SK-N-SH treated with all-trans-retinoic acid at 6 μM for 48 hours (cell line): ENCODE measurements around the gene CFDP1.

Source experiments
- ATAC-seq: fragments of 200-7000 bp; cut with Tn5 transposase; 3 replicates; pipeline ENCODE4 v1.9.1; 2020; ENCODE audit warnings: mild to moderate bottlenecking, moderate library complexity
- ARNTL ChIP-seq: fragments of 450-650 bp; formaldehyde crosslinking; IDR thresholded peaks from 2 replicates; pipeline ENCODE4 v1.5.0; 2020; ENCODE audit warnings: low read depth, mild to moderate bottlenecking, moderate library complexity, borderline replicate concordance
- BACH2 ChIP-seq: fragments of 250-450 bp; sonication (Bioruptor Pico); IDR thresholded peaks from 2 replicates; pipeline ENCODE4 v1.9.0; 2021; ENCODE audit warnings: mild to moderate bottlenecking, borderline replicate concordance
- CREB5 ChIP-seq: fragments of 250-450 bp; sonication (Bioruptor Pico); IDR thresholded peaks from 2 replicates; pipeline ENCODE4 v1.5.1; 2020; ENCODE audit warnings: low read depth, mild to moderate bottlenecking, moderate library complexity
- CSDC2 ChIP-seq: fragments of 250-450 bp; sonication (Bioruptor Pico); IDR thresholded peaks from 2 replicates; pipeline ENCODE4 v1.5.0; 2020; ENCODE audit warnings: mild to moderate bottlenecking, moderate library complexity
- CSRNP3 ChIP-seq: fragments of 250-450 bp; sonication (Bioruptor Pico); IDR thresholded peaks from 2 replicates; pipeline ENCODE4 v1.5.1; 2021; ENCODE audit warnings: mild to moderate bottlenecking, moderate library complexity
- ESRRG ChIP-seq: fragments of 250-450 bp; sonication (Bioruptor Pico); IDR thresholded peaks from 2 replicates; pipeline ENCODE4 v1.6.1; 2021; ENCODE audit warnings: mild to moderate bottlenecking
- GLIS3 ChIP-seq: fragments of 250-450 bp; sonication (Bioruptor Pico); IDR thresholded peaks from 2 replicates; pipeline ENCODE4 v1.5.0; 2020; ENCODE audit warnings: mild to moderate bottlenecking, moderate library complexity
- ISL1 ChIP-seq: fragments of 250-450 bp; sonication (Bioruptor Pico); IDR thresholded peaks from 2 replicates; pipeline ENCODE4 v2.1.2; 2022; ENCODE audit warnings: mild to moderate bottlenecking, moderate library complexity
- OSR1 ChIP-seq: fragments of 250-450 bp; sonication (Bioruptor Pico); IDR thresholded peaks from 2 replicates; pipeline ENCODE4 v1.8.0; 2022; ENCODE audit warnings: moderate library complexity, mild to moderate bottlenecking, inconsistent platforms
- PATZ1 ChIP-seq: fragments of 250-450 bp; sonication (Bioruptor Pico); IDR thresholded peaks from 2 replicates; pipeline ENCODE4 v1.8.0; 2020; ENCODE audit warnings: mild to moderate bottlenecking, moderate library complexity, borderline replicate concordance
- POU6F1 ChIP-seq: fragments of 250-450 bp; sonication (Bioruptor Pico); IDR thresholded peaks from 2 replicates; pipeline ENCODE4 v1.8.0; 2021; ENCODE audit warnings: low read depth, mild to moderate bottlenecking, moderate library complexity, borderline replicate concordance
- PPARA ChIP-seq: fragments of 250-450 bp; sonication (Bioruptor Pico); IDR thresholded peaks from 2 replicates; pipeline ENCODE4 v1.5.0; 2020; ENCODE audit warnings: mild to moderate bottlenecking, borderline replicate concordance
- RARB ChIP-seq: fragments of 250-450 bp; sonication (Bioruptor Pico); IDR thresholded peaks from 2 replicates; pipeline ENCODE4 v1.8.0; 2021; ENCODE audit warnings: mild to moderate bottlenecking, moderate library complexity
- SNAI2 ChIP-seq: fragments of 250-450 bp; sonication (Bioruptor Pico); IDR thresholded peaks from 2 replicates; pipeline ENCODE4 v1.5.0; 2020; ENCODE audit warnings: mild to moderate bottlenecking, moderate library complexity
- TCF4 ChIP-seq: fragments of 250-450 bp; sonication (Bioruptor Pico); IDR thresholded peaks from 2 replicates; pipeline ENCODE4 v1.8.0; 2021; ENCODE audit warnings: mild to moderate bottlenecking, moderate library complexity, borderline replicate concordance
- TOX ChIP-seq: fragments of 250-450 bp; sonication (Bioruptor Pico); IDR thresholded peaks from 2 replicates; pipeline ENCODE4 v1.8.0; 2021; ENCODE audit warnings: mild to moderate bottlenecking, moderate library complexity, borderline replicate concordance
- TSHZ2 ChIP-seq: fragments of 250-450 bp; sonication (Bioruptor Pico); IDR thresholded peaks from 2 replicates; pipeline ENCODE4 v1.5.0; 2020; ENCODE audit warnings: mild to moderate bottlenecking, moderate library complexity
- ZC3H10 ChIP-seq: fragments of 250-450 bp; sonication (Bioruptor Pico); IDR thresholded peaks from 2 replicates; pipeline ENCODE4 v1.5.1; 2021; ENCODE audit warnings: mild to moderate bottlenecking, moderate library complexity
- ZFP3 ChIP-seq: fragments of 250-450 bp; sonication (Bioruptor Pico); IDR thresholded peaks from 2 replicates; pipeline ENCODE4 v1.5.0; 2020; ENCODE audit warnings: mild to moderate bottlenecking, moderate library complexity
- ZFP30 ChIP-seq: fragments of 450-650 bp; formaldehyde crosslinking; IDR thresholded peaks from 2 replicates; pipeline ENCODE4 v1.5.0; 2022; ENCODE audit warnings: mild to moderate bottlenecking, moderate library complexity
- ZNF70 ChIP-seq: fragments of 450-650 bp; formaldehyde crosslinking; IDR thresholded peaks from 2 replicates; pipeline ENCODE4 v1.5.0; 2020; ENCODE audit warnings: mild to moderate bottlenecking, moderate library complexity
- ZNF8 ChIP-seq: fragments of 450-650 bp; formaldehyde crosslinking; IDR thresholded peaks from 2 replicates; pipeline ENCODE4 v1.5.0; 2020; ENCODE audit warnings: mild to moderate bottlenecking, moderate library complexity

CFDP1 gene

GRCh38 chr16:75387951-75388350 is 45.4 kb downstream of the CFDP1 start:
- ATAC-seq = no peak
- TF ChIP-seq SNAI2 (CRISPR knock-in tag) (no peak), ARNTL (CRISPR knock-in tag) (no peak), ZNF70 (CRISPR knock-in tag) (no peak), RARB (CRISPR knock-in tag) (no peak), BACH2 (CRISPR knock-in tag) (no peak), ZFP30 (CRISPR knock-in tag) (no peak), CSRNP3 (CRISPR knock-in tag) (no peak), GLIS3 (CRISPR knock-in tag) (no peak), ISL1 (no peak), ZFP3 (no peak), TOX (CRISPR knock-in tag) (no peak), ZC3H10 (CRISPR knock-in tag) (no peak), ESRRG (no peak), CREB5 (no peak), PATZ1 (no peak), TCF4 (CRISPR knock-in tag) (no peak), TSHZ2 (no peak), POU6F1 (CRISPR knock-in tag) (no peak), OSR1 (CRISPR knock-in tag) (no peak)

GRCh38 chr16:75385507-75386152 is 47.7 kb downstream of the CFDP1 start:
- TF ChIP-seq ZNF8 (CRISPR knock-in tag) (no peak), PPARA (CRISPR knock-in tag) (no peak), TSHZ2 (no peak), ZC3H10 (CRISPR knock-in tag) (no peak), CSDC2 (CRISPR knock-in tag) (no peak), ZNF70 (CRISPR knock-in tag) (no peak), TOX (CRISPR knock-in tag) (no peak), ARNTL (CRISPR knock-in tag) (no peak), TCF4 (CRISPR knock-in tag) (no peak), ZFP3 (no peak), POU6F1 (CRISPR knock-in tag) (no peak), ZFP30 (CRISPR knock-in tag) (no peak), ESRRG (no peak), GLIS3 (CRISPR knock-in tag) (no peak)
- ATAC-seq = peak; percentile 53; the same call in 2 of the 3 replicates
